ENCODE measurements around the gene FRMPD2.

FRMPD2 gene, protein sequence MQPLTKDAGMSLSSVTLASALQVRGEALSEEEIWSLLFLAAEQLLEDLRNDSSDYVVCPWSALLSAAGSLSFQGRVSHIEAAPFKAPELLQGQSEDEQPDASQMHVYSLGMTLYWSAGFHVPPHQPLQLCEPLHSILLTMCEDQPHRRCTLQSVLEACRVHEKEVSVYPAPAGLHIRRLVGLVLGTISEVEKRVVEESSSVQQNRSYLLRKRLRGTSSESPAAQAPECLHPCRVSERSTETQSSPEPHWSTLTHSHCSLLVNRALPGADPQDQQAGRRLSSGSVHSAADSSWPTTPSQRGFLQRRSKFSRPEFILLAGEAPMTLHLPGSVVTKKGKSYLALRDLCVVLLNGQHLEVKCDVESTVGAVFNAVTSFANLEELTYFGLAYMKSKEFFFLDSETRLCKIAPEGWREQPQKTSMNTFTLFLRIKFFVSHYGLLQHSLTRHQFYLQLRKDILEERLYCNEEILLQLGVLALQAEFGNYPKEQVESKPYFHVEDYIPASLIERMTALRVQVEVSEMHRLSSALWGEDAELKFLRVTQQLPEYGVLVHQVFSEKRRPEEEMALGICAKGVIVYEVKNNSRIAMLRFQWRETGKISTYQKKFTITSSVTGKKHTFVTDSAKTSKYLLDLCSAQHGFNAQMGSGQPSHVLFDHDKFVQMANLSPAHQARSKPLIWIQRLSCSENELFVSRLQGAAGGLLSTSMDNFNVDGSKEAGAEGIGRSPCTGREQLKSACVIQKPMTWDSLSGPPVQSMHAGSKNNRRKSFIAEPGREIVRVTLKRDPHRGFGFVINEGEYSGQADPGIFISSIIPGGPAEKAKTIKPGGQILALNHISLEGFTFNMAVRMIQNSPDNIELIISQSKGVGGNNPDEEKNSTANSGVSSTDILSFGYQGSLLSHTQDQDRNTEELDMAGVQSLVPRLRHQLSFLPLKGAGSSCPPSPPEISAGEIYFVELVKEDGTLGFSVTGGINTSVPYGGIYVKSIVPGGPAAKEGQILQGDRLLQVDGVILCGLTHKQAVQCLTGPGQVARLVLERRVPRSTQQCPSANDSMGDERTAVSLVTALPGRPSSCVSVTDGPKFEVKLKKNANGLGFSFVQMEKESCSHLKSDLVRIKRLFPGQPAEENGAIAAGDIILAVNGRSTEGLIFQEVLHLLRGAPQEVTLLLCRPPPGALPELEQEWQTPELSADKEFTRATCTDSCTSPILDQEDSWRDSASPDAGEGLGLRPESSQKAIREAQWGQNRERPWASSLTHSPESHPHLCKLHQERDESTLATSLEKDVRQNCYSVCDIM (N-terminal part only)

DNA sequence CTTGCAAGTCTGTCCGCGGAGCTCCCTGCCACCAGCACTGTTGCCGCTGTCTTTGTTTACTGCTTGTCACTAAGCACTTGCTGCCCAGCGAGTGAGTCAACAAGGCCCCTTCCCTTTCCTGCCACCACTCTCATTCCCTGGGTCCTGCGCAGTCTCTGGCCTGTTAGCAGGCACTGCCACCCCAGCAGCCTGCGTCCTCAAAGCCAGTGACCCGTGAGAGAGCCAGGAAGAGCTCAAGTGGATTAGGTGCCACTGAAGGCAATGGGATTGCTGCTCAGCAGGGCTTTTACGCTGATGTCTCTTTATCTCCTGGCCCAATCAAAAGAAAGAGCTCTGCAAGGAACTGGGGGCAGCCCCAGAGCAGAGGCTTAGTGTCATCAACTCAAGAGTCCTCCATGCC, at the start of gene FRMPD2:
TSS of gene FRMPD2 (minus strand) at position 61 of the 400 bp plus-strand sequence. CDS start 129 bp downstream, outside the sequence.
- DNase-seq = no peak

DNA sequence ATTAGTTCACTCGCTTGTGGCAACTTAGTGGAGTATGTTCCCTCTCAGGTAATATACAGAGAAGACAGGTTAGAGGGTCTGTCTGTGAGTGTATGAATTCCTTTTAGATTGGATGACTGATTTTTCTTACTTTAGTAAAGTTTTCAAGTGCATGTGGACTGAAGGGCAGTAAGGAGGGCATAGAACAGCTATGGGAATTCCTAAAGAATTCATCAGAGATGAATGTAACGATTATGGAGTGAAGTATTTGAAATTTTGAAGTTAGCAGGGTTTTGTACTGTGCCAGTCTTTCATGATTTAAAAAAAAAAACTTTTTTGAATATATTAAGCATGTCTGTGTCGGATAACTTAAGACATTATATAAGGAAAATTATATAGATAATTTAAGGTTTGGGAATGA, 47.5 kb upstream of the FRMPD2 start:
- DNase-seq = no peak

- DNase-seq = no peak
Measured at GRCh38 chr10:48317321-48317990, 43.0 kb upstream of the FRMPD2 start.

DNA sequence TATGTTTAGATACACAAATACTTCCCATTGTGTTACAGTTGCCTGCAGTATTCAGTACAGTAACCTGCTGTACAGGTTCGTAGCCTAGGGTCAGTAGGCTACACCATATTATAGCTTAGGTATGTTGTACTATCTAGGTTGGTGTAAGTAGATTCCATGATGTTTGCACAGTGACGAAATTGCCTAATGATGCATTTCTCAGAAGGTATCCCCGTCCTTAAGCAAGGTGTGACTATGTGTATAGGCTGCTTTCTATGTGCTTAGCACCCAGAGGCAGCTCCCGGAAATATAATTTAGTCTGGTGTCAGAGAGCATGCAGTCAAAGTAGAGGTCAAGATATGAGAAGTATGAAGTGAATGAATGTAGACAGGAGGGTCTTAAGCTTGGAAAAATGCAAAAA, 41.7 kb upstream of the FRMPD2 start:
- DNase-seq = no peak

DNA sequence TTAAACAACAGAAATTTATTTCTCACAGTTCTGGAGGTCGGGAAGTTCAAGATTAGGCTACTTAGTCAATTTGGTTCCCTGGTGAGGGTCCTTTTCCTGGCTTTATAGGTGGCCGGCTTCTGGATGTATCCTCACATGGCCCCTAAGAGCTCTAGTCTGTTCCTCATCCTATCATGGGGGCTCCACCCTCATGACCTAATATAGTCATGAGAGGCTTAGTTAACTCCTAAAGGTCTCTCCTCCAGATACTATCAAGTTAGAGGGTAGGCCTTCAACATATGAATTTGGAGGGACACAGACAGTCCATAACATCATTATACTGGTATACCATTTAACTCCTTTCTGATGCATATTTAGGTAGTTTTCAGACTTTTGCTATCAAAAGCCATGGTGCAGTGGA, 39.6 kb upstream of the FRMPD2 start:
- no peak for DNase-seq

GRCh38 chr10:48309711-48310226, 35.3 kb upstream of the FRMPD2 start:
- no peak for DNase-seq

DNA sequence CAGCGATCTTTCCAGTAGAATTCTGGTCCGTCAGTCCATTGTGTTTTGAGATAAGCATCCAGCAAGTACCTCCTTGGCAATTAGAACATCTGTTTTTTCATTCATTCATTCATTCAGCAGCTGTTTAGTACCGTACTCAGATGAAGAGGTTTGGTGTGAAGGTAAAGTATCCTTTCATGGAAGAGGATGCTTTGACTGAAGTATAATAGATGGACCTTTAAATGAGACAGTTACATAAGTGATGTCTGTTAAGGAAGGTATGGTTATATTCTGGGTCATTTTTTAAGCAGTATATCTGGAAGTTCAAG, 33.2 kb upstream of the FRMPD2 start:
- no peak for DNase-seq

DNA sequence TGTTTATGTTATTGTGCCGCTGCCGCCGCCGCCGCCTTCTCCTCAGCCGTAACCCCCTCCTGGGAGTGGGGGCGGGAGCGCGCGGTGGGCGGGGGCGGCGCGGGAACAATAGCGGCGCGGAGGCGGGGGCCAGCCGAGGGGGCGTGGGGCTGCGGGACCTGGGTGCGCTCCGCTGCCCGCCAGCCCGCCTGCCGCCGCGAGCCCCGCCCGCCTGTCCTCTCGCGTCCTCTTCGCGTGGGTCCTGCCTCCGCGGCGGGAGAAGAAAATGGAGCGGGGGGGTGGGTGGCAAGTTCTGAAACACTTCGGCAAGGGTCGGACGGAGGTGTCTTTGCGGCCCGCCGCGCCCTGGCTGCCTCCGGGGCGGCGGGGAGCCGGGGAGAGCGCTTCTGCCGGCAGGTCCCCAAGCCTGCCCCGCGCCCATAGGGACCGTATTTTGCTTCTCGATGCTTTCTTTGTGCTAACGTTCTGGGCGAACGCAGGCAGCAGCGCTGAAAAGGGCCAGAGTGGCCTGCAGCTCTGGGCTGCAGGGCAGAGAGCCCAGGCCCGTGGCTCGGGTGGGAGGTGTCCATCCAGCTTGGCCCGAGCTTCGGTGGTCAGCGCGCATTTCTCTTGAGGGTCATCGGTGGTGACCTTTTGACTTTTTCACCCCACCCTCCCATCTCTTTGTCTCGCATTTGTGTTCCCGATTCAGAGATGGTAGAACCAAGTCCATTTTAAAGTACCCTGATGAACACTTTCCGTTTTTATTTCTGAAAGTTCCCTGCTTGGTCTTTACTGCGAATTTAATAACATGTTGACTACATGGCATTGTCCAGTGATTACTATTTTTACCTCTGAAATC, 32.6 kb upstream of the FRMPD2 start:
- peak; percentile 53 to 75 (median 60) for DNase-seq

- DNase-seq = peak; percentile 74 to 91 (median 78)
Measured at GRCh38 chr10:48306265-48306869, 31.9 kb upstream of the FRMPD2 start, which contains the start of gene MAPK8. MAPK8 (plus strand) TSS chr10:48306677; CDS start chr10:48401661, 94,984 bp downstream.

- DNase-seq = no peak
Measured at GRCh38 chr10:48305905-48306264, 31.4 kb upstream of the FRMPD2 start.

DNA sequence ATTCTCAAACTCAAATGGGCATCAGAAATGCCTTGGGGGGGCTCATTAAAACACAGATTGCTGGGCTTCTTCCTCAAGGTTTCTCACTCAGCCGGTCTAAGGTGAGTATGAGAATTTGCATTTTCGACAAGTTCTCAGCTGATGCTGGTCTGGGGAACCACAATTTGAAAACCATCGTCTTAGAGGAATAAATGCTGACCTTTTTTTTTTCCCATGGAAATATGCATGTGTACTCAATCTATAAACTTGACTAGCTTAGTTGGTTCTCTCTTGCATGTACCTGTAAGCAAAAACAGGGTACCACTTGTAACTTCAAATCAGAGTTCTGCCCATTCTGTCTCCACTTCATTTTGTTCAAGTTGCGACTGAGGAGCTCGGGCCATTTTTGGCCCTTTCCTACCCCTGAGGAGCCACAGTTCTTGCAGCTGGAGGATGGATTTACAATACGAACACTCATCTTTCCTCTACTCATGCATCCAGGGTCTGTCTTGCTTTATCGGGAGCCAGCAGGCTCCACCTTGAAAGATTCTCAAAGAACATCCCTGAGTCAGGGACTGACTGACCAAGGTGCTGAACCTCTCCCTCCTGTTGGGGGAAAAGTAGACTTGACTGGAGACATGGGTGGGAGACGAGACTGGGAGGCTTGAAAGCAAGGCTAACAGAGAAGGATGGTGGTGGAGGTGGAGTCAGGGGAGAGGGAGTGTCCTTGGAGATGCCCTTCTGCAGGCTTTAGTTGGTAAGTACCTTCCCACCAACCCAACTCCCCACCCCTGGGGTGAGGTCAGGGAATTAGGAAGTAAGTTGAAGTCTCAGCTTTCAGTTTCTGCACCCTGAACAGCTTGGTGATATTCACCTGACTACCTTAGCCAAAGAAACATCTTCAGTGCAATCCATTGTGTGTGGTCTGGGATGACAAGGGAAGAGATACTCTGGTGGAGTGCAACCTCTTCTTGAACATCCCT, 28.3 kb upstream of the FRMPD2 start:
- DNase-seq = no peak

DNA sequence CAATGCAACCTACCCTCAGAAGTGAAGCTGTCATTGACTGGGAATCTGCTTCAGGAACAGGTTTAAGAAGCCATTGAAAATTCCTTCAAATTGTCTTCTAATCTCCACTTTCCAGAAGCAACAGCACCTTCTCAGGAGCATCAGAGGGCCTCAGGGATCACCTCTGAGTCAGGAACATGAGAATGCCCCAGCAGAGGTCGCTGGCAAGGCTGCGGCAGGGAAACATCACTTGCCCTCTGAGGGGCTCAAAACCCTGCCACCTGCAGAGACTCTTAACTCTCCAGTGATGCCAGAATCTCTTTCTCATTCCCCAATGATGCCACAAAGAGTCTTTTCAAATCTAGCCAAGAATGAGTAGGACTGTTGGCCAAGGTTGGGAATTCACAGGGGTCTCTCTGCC, 26.1 kb upstream of the FRMPD2 start:
- no peak for DNase-seq

- no peak for DNase-seq
Measured at GRCh38 chr10:48299692-48300091, 25.2 kb upstream of the FRMPD2 start.

DNA sequence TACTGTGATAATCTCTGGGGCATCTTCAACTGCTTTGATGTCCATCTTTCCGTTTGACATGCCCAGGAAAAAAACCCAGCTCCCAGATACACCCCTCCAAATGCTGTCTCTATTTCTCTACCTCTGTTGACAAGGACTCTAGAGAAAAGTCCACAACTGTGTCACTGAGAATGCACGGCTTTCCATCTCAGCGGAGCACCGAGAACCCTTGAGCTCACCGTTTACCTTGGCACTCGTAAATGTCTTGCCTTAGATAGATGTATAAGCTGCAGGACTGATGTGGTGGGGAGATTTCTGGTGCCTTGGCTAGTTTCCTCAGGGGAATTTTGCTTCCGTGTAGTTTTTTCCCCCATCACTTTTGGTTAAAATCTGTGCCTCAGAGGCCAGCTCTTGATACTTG, 24.6 kb upstream of the FRMPD2 start:
- DNase-seq = no peak

DNA sequence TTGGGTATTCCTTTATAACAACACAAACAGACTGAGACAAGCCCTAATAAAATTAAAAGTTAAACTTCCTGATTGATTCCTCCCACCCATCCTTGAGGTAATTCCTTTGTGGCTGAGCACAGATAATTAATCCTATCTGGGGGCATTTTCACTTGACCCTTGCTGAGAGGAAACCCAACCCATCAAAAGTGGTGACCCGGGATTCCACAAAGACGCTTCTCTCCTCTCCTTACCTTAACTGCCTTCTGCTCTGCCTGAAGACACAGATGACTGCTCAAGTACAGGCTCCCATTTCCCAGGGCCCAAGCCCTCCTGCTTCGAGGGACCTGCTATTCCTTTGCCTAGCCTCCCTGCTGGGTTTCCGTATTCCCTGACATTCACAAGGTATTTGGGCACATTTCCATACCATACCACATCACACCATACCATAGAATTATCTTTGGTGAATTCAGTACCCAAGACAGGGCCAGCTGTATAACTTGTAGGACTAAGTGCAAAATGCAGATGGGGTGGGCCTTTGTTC, 22.1 kb upstream of the FRMPD2 start:
- no peak for DNase-seq

GRCh38 chr10:48294431-48294830, 19.9 kb upstream of the FRMPD2 start:
- DNase-seq = no peak

DNA sequence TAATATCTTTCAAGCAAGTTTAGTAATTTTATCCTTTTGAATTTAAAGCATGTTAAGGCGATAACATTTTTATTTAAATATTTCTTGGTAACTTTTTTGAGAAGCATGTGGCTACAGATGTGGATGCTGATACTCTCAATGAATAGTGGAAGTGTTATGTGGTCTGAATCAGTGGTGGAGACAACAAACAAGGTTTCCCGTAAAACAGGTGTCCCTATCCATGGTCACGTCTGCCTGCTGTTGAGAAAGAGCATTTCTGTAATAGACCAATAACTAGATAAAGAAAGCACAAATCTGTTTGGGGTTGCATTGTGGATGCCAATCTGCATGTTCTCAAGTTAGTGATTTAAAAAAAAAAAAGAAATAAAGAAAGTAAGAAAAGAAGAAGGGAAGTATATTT, 18.1 kb upstream of the FRMPD2 start:
- DNase-seq = no peak

DNA sequence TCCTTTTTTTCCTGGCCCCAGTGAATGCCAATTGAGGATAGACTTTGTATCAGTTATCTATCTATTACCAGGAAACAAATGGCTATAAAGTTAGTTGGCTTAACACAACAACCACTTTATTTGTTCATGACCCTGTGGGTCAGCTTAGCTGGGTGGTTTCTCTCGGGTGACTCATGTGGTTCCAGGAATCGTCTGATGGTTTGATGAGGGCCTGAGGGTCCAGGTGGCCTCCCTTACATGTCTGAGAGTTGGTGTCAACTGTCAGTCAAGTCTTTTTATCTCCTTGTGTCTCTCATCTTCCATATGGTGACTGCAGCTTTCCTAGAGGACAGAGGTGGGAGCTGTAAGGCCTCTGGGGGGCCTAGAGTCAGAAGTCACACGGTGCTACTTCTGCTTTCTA, 16.7 kb upstream of the FRMPD2 start:
- DNase-seq = no peak

DNA sequence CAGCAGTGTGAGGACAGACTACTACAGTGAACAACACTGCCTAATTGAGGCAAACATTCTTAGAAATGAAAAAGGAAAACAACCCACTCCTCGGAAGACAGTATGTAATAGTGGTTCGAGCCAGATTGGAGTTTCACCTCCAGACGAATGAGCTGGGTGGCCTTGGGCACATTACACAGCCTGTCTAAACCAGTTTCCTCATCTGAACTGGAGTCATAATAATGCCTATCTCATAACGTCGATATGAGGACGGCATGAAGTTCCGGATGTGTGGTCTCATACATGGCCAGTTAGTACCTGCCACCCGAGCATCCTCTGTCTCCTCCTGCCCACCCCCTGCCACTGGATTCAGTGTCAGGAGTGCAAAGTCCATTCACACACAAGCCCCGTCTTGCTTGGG, 15.8 kb upstream of the FRMPD2 start:
- no peak for DNase-seq

All from activated naive CD4-positive, alpha-beta T cell (primary cell).